NCI-H1930 (cell line): Measurements from ENCODE around the gene UROS.

Source experiments
- DNase-seq, 2 experiments: peaks; one replicate each; lab custom pipeline; 2025; lab: John Stamatoyannopoulos, UW

UROS gene

DNA sequence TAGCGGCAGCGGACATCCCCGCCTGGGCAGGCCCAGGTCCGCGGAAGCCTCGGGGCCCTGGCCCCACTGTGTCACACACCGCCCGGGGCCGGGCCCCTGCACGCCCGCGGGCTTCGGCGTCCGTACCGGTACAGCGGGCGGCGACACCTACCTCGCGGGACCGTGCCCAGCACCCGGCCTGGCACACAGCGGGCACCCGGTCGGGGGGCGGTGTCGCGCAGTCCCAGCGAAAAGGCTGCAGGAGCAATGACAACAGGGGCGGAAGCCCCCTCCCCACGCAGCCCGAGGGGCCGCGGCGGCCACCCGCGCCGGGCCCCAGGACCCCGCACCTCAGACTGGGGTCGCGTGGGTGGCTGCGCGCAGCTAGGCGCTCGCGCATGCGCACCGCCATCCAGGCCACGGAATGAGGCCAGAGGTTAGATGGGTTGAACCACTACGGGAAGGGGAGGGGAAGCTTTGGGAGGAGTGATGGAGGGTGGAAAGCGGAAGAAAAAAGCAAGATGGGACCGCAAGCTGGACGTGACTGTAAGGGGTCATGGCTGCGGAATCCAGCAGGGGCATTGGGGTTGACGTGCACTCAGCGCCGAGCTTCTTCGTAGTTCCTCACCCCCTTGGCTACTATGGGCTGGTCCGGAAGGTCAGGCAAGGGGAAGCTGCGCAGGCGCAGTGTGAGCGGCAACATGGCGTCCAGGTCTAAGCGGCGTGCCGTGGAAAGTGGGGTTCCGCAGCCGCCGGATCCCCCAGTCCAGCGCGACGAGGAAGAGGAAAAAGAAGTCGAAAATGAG is at the start of gene UROS, which contains the start of gene BCCIP:
Gene UROS (minus strand): TSS at position 381 of the 785 bp plus-strand sequence. CDS start 6,759 bp downstream, outside the sequence.
Gene BCCIP (plus strand): TSS at position 669 of the 785 bp plus-strand sequence. CDS start 12 bp downstream, at position 681.
- DNase-seq = peak; percentile 74 to 85

DNA sequence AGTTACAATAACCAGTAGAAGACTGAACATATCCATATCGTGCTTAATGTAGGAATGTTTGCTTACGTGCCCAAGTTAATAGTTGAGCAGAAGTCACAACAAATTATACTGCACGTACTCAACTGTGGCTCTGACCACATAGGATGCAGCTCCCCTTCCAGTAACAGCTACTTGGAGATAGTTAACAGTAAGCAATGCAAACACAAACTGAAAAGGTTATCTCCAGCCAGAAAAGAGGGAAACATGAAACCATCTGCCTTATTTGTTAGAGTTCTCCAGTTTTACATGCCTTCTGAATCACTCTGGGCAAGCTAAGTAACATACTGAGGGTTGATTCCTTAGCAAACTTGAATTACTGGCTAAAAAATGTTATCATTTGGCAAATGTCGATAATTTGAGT is 48.3 kb upstream of the UROS start:
- no peak for DNase-seq

DNA sequence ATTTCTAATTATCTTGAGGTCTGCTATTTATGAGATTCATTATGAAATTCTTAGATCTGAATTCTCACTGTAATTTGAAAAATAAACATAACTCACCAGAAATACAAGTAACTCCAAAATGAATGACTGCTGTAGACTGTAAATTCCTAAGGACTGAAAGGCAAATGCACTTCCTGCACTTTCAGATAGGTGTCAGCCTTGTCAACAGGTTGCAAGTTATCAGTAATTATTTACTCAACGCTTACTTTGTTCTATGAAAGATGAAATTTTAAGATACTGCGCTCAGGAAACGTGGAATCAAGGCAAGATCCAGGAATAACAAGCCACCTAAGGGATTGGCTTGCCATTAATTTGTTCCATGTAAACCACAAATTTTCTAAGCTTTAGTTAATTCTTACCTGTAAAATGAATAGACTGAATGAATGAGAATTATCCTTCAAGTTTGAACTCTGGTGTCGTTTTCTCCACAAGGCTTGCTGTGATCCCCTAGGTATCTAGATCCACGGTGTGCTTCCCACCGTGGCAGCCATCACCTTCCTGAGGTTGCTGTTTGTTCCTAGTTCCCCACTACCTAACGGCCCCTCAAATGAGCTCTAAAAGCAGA is 45.4 kb upstream of the UROS start:
- no peak for DNase-seq

DNA sequence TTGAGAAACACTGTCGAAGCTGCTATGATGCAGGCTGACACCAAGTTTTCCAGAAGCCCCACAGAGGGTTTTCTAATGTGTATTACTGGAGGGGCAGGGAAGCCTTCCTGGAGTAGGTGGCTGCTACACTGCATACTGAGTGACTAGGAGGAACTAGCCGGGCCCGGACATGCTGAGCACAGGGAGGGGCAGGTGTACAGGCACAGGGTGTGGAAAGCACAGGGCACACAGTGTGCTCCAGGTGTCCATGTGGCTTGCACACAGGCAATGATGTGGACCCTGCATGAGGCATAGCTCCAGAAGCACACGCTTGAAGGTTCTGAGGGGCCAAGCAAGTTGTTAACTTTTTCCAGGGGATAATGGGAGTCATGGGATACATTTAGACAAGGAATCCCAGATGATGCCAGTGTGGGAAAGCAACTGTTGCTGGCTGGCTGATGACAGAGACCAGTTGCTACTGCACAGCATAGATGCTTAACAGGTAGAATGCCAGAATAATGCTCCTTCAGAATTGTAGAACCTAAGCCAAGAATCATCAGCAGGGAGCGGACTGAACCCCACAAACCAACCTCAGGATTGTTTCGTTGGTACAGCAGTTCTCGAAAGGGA is 43.5 kb upstream of the UROS start:
- DNase-seq = no peak

GRCh38 chr10:125865120-125865519 is 42.1 kb upstream of the UROS start:
- DNase-seq = no peak

DNA sequence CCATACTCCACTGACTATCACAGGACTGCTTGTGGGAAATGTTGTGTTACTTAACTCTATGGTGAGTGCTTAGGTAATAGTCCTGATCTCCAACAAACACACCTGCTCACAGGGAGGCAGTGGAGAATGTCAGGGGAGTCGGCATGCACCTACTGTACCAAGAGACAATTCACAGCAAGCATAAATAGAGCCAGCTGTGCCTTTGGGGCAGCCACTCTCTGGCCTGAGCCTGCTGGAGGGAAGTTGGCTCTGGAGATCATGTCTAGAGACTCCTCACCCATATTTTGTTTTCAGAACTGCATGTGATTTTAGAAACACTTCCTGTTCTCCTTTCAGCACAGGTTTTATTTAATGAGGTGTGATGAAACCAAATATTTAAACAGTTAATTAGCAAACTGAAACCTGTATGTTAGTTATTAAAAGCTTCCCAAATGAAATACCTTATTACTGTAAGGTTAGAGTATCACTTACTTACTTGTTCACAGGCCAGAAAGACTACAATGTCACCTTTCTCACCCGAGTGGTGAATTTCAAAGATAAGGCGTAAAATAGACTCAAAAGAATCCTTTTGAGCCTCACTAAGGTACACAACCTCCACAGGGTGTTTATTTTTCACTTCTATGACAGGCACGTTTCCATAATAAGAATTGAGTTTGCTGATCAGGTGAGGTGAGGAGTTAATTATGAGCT is 36.2 kb upstream of the UROS start:
- peak; percentile 11 to 35 for DNase-seq

- DNase-seq = no peak
These were observed 34.2 kb upstream of the UROS start for GRCh38 chr10:125857185-125857760.

DNA sequence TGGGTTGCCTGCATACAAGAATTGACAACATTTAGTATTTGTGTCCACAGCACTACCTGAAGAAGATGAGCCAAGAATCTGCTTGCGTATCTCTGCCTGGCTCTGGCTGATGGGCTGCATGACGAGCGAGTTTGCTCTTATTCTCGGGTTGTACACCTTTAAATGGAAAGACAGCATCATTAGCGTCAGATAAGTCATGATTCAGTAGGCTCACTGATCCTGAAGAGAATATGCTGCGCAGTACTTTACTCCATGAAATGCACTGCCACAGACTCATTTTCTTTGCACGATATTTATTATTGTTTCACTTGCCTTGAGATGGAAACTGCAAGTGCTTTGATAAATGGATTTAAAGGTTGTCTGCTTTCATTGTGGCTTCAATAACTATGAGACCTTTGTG is 29.4 kb upstream of the UROS start:
- no peak for DNase-seq

- no peak for DNase-seq
These were observed 28.0 kb upstream of the UROS start for GRCh38 chr10:125850766-125851731.

DNA sequence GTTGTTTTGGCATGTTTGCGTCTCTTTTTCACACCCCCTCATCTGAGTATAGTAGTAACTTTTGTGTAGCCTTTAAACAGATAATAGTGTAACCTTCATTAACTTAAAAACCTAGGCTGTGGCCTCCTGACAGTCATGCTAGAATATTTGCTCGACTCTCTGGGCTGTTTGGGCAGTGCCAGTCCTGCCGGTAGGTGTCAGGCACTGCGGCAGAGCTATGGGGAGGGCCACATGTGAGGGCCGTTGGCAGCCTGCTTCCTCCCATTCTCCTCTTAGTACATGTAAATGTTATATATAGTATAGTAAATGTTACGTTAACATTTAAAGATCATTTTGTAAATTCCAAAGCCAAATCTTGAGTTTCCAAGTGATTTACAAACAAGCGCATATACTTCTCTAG is 26.4 kb upstream of the UROS start:
- DNase-seq = no peak

- DNase-seq = no peak
These were observed 25.8 kb upstream of the UROS start for GRCh38 chr10:125848857-125849256.

DNA sequence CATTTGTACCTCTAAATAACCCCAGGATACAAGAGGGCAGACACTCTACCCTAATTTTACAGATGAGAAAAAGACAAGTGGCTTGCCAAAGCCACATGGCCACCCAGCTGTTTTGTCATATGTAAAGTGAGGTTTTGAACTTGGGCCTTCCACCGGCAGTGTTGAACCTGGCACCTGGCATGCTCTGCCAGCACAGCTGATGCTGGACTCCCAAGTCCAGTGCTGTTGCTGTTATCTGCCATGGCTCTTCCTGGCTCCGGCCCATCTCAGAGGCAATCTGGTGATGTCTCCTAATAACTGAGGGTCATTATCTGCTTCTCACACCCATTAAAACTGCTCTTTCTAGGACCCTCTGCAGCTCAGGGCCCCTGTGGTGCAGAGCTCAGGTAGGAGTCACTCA is 25.3 kb upstream of the UROS start:
- no peak for DNase-seq

GRCh38 chr10:125846894-125847293 is 23.8 kb upstream of the UROS start:
- no peak for DNase-seq

GRCh38 chr10:125845617-125846016 is 22.6 kb upstream of the UROS start:
- DNase-seq = no peak

- DNase-seq = no peak
These were observed 21.7 kb upstream of the UROS start for GRCh38 chr10:125844751-125845221.

- no peak for DNase-seq
These were observed 20.7 kb upstream of the UROS start for GRCh38 chr10:125843603-125844329.

DNA sequence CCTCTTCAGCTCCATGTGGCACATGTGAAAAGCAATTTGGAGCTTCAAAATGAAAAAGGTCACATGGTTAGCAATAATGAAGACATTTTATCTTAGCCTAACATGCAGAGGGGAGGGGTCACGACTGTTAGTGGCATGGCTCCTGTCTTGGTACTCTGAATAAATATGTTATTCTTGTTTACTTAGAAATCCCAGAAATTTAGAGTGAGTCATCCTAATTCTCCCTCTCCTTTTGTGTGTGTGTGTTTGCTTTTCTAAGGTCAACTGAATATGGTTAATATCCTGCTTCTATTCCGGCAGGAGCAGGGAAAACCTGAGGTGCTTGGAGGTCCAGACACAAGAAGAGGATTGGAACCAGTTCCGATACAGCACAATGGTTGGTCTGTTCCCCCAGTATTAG is 17.9 kb upstream of the UROS start:
- no peak for DNase-seq

DNA sequence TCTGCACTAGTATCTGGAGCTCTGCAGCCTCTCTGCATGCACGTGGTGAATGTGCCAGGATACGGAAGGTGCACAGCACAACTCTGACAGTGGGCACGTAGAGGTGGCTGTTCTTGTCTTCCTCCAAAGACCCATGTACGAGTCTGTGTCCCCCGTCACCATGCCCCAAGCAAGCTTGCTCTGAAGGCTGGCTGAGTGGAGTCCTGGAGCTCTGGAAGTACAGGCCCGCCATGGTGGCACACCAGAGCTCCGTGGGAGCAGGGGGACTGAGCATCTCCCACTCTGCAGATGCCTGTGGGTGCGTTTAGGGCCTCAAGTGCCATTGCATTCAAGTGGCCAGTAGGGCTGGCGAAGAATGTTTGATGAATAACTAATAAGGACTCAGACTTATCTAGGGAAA is 17.3 kb upstream of the UROS start:
- no peak for DNase-seq

DNA sequence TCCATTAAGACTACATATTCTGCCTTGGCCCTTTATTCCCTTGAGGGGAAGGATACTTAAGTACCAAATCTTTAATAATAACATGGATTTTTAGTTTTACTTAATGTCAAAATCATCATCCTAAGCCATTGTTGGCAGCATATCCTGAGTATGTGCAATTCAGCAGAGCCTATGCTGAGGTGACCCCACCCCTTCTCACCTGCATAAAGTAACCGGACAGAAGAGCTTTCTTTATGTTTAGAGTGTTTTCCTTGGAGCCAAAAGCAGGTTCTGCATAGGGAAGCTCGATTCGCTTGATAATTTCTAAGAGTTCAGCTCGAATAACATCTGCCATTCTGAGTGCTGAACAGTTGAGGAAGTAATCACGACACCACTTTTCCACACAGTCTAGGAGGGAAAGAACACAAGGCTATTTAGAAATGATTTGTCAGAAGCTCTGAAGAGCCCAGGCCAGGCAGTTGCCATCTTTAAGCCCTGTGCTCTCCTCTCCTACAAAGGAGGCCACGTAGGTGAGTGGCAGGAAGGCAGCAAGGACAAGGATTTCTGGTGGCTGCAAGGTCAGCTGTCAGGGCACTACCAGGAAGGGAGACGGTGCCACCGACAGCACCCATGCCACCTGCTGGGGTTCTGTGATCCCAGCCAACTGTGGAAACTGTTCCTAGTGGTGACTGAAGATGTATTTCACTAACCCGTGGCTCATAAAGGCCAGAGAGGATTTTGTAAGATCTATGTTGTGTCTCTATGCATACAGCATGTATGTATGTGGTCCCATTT is 15.9 kb upstream of the UROS start:
- no peak for DNase-seq
